Gastrocnemius medialis (tissue), 4 donors: ENCODE measurements around the gene ZNF716.

Experiments
- POLR2A ChIP-seq, 2 donors: fragments of 450-650 bp; IDR thresholded peaks; one replicate each; pipeline ENCODE4 v1.6.1; 2017; ENCODE audit warnings: antibody characterized with exemption in 2 of 2, mild to moderate bottlenecking in 2 of 2, moderate library complexity in 2 of 2
- TF ChIP-seq, protein P1 (sequence below), 5 experiments: fragments of 450-650 bp in 3 of 5; fragments of 200-600 bp in 2 of 5; sonication (generic) in 2 of 5; IDR thresholded peaks in 4 of 5; conservative IDR thresholded peaks in 1 of 5; 1 replicate in 4 of 5; 2 replicates in 1 of 5; pipeline ENCODE4 v1.5.1; 2016 to 2019; ENCODE audit warnings: antibody characterized with exemption in 5 of 5, mild to moderate bottlenecking in 3 of 5, moderate library complexity in 3 of 5

- TF ChIP-seq, protein P1, sequence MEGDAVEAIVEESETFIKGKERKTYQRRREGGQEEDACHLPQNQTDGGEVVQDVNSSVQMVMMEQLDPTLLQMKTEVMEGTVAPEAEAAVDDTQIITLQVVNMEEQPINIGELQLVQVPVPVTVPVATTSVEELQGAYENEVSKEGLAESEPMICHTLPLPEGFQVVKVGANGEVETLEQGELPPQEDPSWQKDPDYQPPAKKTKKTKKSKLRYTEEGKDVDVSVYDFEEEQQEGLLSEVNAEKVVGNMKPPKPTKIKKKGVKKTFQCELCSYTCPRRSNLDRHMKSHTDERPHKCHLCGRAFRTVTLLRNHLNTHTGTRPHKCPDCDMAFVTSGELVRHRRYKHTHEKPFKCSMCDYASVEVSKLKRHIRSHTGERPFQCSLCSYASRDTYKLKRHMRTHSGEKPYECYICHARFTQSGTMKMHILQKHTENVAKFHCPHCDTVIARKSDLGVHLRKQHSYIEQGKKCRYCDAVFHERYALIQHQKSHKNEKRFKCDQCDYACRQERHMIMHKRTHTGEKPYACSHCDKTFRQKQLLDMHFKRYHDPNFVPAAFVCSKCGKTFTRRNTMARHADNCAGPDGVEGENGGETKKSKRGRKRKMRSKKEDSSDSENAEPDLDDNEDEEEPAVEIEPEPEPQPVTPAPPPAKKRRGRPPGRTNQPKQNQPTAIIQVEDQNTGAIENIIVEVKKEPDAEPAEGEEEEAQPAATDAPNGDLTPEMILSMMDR (IDR thresholded peaks at IDR 0.05 in 4 of 5, conservative IDR thresholded peaks at IDR 0.05 in 1 of 5), result no peak
- no peak for TF ChIP-seq POLR2A (IDR thresholded peaks at IDR 0.05)
Observed at GRCh38 chr7:57404967-57405421, 45.0 kb upstream of the ZNF716 start.
